SK-N-SH treated with all-trans-retinoic acid at 6 μM for 48 hours (cell line): ENCODE data around the gene GOLGA5.
"Not testable (repeated sequence)": the region's sequence is repeated elsewhere in the genome, so short reads cannot be mapped to it uniquely, and the experiment has no call there.

ENCODE experiments used
- ATAC-seq: fragments of 200-7000 bp; cut with Tn5 transposase; 3 replicates; pipeline ENCODE4 v1.9.1; 2020; ENCODE audit warnings: mild to moderate bottlenecking, moderate library complexity
- BACH2 ChIP-seq: fragments of 250-450 bp; sonication (Bioruptor Pico); IDR thresholded peaks from 2 replicates; pipeline ENCODE4 v1.9.0; 2021; ENCODE audit warnings: mild to moderate bottlenecking, borderline replicate concordance
- CSDC2 ChIP-seq: fragments of 250-450 bp; sonication (Bioruptor Pico); IDR thresholded peaks from 2 replicates; pipeline ENCODE4 v1.5.0; 2020; ENCODE audit warnings: mild to moderate bottlenecking, moderate library complexity
- ESRRG ChIP-seq: fragments of 250-450 bp; sonication (Bioruptor Pico); IDR thresholded peaks from 2 replicates; pipeline ENCODE4 v1.6.1; 2021; ENCODE audit warnings: mild to moderate bottlenecking
- GLIS3 ChIP-seq: fragments of 250-450 bp; sonication (Bioruptor Pico); IDR thresholded peaks from 2 replicates; pipeline ENCODE4 v1.5.0; 2020; ENCODE audit warnings: mild to moderate bottlenecking, moderate library complexity
- ISL1 ChIP-seq: fragments of 250-450 bp; sonication (Bioruptor Pico); IDR thresholded peaks from 2 replicates; pipeline ENCODE4 v2.1.2; 2022; ENCODE audit warnings: mild to moderate bottlenecking, moderate library complexity
- PPARA ChIP-seq: fragments of 250-450 bp; sonication (Bioruptor Pico); IDR thresholded peaks from 2 replicates; pipeline ENCODE4 v1.5.0; 2020; ENCODE audit warnings: mild to moderate bottlenecking, borderline replicate concordance
- RARB ChIP-seq: fragments of 250-450 bp; sonication (Bioruptor Pico); IDR thresholded peaks from 2 replicates; pipeline ENCODE4 v1.8.0; 2021; ENCODE audit warnings: mild to moderate bottlenecking, moderate library complexity
- SNAI2 ChIP-seq: fragments of 250-450 bp; sonication (Bioruptor Pico); IDR thresholded peaks from 2 replicates; pipeline ENCODE4 v1.5.0; 2020; ENCODE audit warnings: mild to moderate bottlenecking, moderate library complexity
- TCF4 ChIP-seq: fragments of 250-450 bp; sonication (Bioruptor Pico); IDR thresholded peaks from 2 replicates; pipeline ENCODE4 v1.8.0; 2021; ENCODE audit warnings: mild to moderate bottlenecking, moderate library complexity, borderline replicate concordance
- TOX ChIP-seq: fragments of 250-450 bp; sonication (Bioruptor Pico); IDR thresholded peaks from 2 replicates; pipeline ENCODE4 v1.8.0; 2021; ENCODE audit warnings: mild to moderate bottlenecking, moderate library complexity, borderline replicate concordance
- ZNF565 ChIP-seq: fragments of 450-650 bp; formaldehyde crosslinking; conservative IDR thresholded peaks from 2 replicates; pipeline ENCODE4 v1.5.0; 2020; ENCODE audit warnings: low read depth, mild to moderate bottlenecking, moderate library complexity
- ZNF70 ChIP-seq: fragments of 450-650 bp; formaldehyde crosslinking; IDR thresholded peaks from 2 replicates; pipeline ENCODE4 v1.5.0; 2020; ENCODE audit warnings: mild to moderate bottlenecking, moderate library complexity
- ZNF8 ChIP-seq: fragments of 450-650 bp; formaldehyde crosslinking; IDR thresholded peaks from 2 replicates; pipeline ENCODE4 v1.5.0; 2020; ENCODE audit warnings: mild to moderate bottlenecking, moderate library complexity
- TF ChIP-seq, protein P1 (sequence below): fragments of 250-450 bp; sonication (Bioruptor Pico); IDR thresholded peaks from 2 replicates; pipeline ENCODE4 v1.5.1; 2020; ENCODE audit warnings: low read depth, mild to moderate bottlenecking, moderate library complexity
- TF ChIP-seq, protein P2 (sequence below): fragments of 250-450 bp; sonication (Bioruptor Pico); IDR thresholded peaks from 2 replicates; pipeline ENCODE4 v1.8.0; 2021; ENCODE audit warnings: low read depth, mild to moderate bottlenecking, moderate library complexity, borderline replicate concordance
- TF ChIP-seq, protein P3 (sequence below): fragments of 250-450 bp; sonication (Bioruptor Pico); IDR thresholded peaks from 2 replicates; pipeline ENCODE4 v1.8.0; 2020; ENCODE audit warnings: mild to moderate bottlenecking, moderate library complexity, borderline replicate concordance
- TF ChIP-seq, protein P4 (sequence below): fragments of 250-450 bp; sonication (Bioruptor Pico); IDR thresholded peaks from 2 replicates; pipeline ENCODE4 v1.5.0; 2020; ENCODE audit warnings: mild to moderate bottlenecking, moderate library complexity

Gene GOLGA5

DNA sequence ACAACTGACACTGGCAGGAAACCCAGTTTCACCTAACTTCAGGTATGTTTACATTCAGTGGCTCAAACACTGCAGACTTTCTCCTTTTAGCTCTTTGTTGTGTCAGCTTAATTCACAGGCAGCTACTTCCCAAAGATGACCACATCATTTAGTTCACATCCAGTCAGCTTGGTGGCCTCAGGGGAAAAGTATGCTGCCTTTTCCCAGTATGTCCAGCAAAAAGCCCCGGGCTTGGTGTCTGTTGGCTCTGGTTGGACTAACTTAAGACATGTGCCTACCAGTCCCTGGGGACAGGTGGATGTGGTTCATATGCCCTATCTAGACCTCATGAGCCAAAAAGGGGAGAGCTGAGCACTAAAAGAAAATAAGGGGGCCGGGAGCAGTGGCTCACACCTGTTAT lies 56.4 kb downstream of the GOLGA5 start:
- ATAC-seq = no peak
- TF ChIP-seq, protein P1, sequence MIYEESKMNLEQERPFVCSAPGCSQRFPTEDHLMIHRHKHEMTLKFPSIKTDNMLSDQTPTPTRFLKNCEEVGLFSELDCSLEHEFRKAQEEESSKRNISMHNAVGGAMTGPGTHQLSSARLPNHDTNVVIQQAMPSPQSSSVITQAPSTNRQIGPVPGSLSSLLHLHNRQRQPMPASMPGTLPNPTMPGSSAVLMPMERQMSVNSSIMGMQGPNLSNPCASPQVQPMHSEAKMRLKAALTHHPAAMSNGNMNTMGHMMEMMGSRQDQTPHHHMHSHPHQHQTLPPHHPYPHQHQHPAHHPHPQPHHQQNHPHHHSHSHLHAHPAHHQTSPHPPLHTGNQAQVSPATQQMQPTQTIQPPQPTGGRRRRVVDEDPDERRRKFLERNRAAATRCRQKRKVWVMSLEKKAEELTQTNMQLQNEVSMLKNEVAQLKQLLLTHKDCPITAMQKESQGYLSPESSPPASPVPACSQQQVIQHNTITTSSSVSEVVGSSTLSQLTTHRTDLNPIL (CRISPR knock-in tag) = no peak
- TF ChIP-seq ESRRG (CRISPR knock-in tag) (no peak), PPARA (CRISPR knock-in tag) (no peak), ZNF70 (no peak), CSDC2 (CRISPR knock-in tag) (no peak), TCF4 (CRISPR knock-in tag) (no peak), ISL1 (CRISPR knock-in tag) (no peak), RARB (CRISPR knock-in tag) (no peak), ZNF565 (CRISPR knock-in tag) (no peak), ZNF8 (CRISPR knock-in tag) (no peak)
- TF ChIP-seq, protein P2, sequence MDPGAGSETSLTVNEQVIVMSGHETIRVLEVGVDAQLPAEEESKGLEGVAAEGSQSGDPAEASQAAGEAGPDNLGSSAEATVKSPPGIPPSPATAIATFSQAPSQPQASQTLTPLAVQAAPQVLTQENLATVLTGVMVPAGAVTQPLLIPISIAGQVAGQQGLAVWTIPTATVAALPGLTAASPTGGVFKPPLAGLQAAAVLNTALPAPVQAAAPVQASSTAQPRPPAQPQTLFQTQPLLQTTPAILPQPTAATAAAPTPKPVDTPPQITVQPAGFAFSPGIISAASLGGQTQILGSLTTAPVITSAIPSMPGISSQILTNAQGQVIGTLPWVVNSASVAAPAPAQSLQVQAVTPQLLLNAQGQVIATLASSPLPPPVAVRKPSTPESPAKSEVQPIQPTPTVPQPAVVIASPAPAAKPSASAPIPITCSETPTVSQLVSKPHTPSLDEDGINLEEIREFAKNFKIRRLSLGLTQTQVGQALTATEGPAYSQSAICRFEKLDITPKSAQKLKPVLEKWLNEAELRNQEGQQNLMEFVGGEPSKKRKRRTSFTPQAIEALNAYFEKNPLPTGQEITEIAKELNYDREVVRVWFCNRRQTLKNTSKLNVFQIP = no peak
- TF ChIP-seq, protein P3, sequence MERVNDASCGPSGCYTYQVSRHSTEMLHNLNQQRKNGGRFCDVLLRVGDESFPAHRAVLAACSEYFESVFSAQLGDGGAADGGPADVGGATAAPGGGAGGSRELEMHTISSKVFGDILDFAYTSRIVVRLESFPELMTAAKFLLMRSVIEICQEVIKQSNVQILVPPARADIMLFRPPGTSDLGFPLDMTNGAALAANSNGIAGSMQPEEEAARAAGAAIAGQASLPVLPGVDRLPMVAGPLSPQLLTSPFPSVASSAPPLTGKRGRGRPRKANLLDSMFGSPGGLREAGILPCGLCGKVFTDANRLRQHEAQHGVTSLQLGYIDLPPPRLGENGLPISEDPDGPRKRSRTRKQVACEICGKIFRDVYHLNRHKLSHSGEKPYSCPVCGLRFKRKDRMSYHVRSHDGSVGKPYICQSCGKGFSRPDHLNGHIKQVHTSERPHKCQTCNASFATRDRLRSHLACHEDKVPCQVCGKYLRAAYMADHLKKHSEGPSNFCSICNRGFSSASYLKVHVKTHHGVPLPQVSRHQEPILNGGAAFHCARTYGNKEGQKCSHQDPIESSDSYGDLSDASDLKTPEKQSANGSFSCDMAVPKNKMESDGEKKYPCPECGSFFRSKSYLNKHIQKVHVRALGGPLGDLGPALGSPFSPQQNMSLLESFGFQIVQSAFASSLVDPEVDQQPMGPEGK (CRISPR knock-in tag) = no peak
- TF ChIP-seq, all 23 proteins: peak for 0

DNA sequence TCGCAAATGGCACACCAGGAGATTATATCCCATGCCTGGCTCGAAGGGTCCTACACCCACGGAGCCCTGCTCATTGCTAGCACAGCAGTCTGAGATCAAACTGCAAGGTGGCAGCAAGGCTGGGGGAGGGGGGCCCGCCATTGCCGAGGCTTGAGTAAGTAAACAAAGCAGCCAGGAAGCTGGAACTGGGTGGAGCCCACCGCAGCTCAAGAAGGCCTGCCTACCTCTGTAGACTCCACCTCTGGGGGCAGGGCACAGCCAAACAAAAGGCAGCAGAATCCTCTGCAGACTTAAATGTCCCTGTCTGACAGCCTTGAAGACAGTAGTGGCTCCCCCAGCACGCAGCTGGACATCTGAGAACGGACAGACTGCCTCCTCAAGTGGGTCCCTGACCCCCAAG lies 59.0 kb downstream of the GOLGA5 start:
- not testable (repeated sequence) for ATAC-seq

DNA sequence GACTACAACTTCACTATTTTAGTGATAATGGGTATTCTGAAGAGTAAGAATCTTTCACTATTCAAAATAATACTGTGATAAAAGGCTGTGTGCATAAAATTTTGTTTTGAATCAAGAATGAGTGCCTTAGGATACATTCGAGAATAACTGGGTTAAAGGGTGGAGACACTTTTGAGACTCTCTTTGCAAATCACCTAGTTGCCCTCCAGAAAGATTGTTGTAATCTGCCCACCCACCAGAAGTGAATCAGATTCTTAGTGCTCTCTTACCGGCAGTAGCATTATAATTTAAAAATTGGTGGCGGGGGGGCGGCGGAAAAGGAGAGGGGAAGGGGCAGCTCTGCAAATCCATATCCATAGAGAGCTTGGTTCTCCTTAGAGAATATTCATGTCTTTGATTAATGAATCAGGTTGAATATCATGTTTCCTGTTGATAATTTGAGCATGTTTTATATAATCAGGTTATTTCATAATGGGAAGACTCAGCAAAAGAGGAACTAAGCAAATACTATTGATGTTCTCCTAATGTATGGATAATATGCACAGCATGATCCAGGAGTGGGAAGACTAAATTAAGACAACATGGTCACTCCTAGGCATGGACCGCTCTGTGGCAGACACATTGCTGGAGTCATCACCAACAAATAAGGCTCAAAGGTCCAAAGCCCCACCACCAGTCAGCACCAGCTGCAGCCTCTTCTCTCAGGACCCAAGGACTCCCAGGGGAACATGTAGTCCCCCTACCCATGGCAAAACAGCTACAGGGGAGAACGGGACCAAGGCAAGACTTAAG lies 66.1 kb downstream of the GOLGA5 start:
- no peak for ATAC-seq
- no peak for TF ChIP-seq PPARA (CRISPR knock-in tag)
- TF ChIP-seq ESRRG (CRISPR knock-in tag) = no peak
- TF ChIP-seq SNAI2 (CRISPR knock-in tag) = no peak
- TF ChIP-seq GLIS3 (CRISPR knock-in tag) = no peak
- TF ChIP-seq, protein P3 (CRISPR knock-in tag) = no peak
- no peak for TF ChIP-seq BACH2 (CRISPR knock-in tag)
- TF ChIP-seq ZNF8 (CRISPR knock-in tag) = no peak
- TF ChIP-seq, protein P4, sequence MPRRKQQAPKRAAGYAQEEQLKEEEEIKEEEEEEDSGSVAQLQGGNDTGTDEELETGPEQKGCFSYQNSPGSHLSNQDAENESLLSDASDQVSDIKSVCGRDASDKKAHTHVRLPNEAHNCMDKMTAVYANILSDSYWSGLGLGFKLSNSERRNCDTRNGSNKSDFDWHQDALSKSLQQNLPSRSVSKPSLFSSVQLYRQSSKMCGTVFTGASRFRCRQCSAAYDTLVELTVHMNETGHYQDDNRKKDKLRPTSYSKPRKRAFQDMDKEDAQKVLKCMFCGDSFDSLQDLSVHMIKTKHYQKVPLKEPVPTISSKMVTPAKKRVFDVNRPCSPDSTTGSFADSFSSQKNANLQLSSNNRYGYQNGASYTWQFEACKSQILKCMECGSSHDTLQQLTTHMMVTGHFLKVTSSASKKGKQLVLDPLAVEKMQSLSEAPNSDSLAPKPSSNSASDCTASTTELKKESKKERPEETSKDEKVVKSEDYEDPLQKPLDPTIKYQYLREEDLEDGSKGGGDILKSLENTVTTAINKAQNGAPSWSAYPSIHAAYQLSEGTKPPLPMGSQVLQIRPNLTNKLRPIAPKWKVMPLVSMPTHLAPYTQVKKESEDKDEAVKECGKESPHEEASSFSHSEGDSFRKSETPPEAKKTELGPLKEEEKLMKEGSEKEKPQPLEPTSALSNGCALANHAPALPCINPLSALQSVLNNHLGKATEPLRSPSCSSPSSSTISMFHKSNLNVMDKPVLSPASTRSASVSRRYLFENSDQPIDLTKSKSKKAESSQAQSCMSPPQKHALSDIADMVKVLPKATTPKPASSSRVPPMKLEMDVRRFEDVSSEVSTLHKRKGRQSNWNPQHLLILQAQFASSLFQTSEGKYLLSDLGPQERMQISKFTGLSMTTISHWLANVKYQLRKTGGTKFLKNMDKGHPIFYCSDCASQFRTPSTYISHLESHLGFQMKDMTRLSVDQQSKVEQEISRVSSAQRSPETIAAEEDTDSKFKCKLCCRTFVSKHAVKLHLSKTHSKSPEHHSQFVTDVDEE (CRISPR knock-in tag) = no peak
- TF ChIP-seq TOX (CRISPR knock-in tag) = no peak
